ENCODE measurements around the gene ATP6V0D1. TPM values are rescaled to one million over a fixed set of nuclear protein-coding genes. Genes with fewer than 3 reads are reported as not detected.

ATP6V0D1 gene
- total and polyA plus RNA-seq, 11 donors, result 18.6 to 141 (median 68.5) TPM

- Histone ChIP-seq H3K4me1 (peaks cover 10 to 71% (median 51%) of the 10 kb centered on the region in 12 donors), H3K27ac (peak overlapping the region in 3 of 12 donors; percentile 18 to 79 (median 33))
- ATAC-seq, result no peak
Measured at GRCh38 chr16:67451704-67452435, 29.1 kb downstream of the ATP6V0D1 start.

DNA sequence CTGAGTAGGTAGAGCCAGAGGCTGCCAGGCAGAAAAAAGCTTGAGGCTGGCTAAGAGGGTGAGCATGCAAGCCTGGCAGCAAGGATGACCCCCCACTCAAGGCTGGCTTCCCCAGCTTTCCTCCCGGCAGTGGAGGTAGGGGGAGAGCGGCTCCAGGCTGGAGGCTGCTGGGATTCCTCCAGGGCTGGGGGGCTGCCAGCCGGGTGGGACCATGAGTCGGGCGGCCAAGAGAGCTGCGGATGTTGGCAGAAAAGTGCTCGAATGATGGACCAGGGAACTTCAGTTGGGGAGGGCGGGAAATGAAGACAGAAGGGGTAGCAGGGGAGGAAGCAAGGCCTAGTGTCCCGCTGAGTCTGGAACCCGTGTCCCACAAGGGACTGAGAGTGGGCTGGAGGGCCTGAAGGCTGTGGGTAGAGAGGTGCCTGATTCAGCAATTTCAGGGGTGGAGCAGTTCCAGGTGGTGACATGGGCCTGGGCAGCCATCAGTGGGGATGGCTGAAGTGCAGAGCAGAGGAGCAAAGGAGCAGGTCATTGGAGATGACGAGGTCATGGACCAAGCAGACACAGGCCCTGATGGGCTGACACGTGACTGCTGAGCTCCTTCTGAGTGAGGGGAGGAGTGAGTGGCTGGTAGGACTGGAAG is 29.8 kb downstream of the ATP6V0D1 start:
- WGBS, 4 donors, result 80 to 85% (median 85%) methylated on average over 12 of the region's 12 CpGs
- Histone ChIP-seq H3K9me3 (no peaks in the 10 kb centered on the region), H3K36me3 (peaks cover 0 to 49% (median 23%) of the 10 kb centered on the region in 9 donors), H3K4me1 (peaks cover 17 to 71% (median 52%) of the 10 kb centered on the region in 12 donors), H3K4me3 (no peak overlapping the region), H3K27me3 (no peaks in the 10 kb centered on the region), H3K27ac (peak overlapping the region in 5 of 12 donors; percentile 18 to 79 (median 33))
- ATAC-seq (no peak), DNase-seq (peak in 2 of 5 donors; percentile 52 to 68)
- no peak for TF ChIP-seq POLR2A (IDR thresholded peaks at IDR 0.05)
- TF ChIP-seq, protein P1, sequence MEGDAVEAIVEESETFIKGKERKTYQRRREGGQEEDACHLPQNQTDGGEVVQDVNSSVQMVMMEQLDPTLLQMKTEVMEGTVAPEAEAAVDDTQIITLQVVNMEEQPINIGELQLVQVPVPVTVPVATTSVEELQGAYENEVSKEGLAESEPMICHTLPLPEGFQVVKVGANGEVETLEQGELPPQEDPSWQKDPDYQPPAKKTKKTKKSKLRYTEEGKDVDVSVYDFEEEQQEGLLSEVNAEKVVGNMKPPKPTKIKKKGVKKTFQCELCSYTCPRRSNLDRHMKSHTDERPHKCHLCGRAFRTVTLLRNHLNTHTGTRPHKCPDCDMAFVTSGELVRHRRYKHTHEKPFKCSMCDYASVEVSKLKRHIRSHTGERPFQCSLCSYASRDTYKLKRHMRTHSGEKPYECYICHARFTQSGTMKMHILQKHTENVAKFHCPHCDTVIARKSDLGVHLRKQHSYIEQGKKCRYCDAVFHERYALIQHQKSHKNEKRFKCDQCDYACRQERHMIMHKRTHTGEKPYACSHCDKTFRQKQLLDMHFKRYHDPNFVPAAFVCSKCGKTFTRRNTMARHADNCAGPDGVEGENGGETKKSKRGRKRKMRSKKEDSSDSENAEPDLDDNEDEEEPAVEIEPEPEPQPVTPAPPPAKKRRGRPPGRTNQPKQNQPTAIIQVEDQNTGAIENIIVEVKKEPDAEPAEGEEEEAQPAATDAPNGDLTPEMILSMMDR (IDR thresholded peaks at IDR 0.05), result no peak
- intact Hi-C loops (cut with DNase I), result no loop called here

More at GRCh38 chr16:67451704-67452435, 29.1 kb downstream of the ATP6V0D1 start:
- Histone ChIP-seq H3K36me3 (peaks cover 0 to 49% (median 23%) of the 10 kb centered on the region in 9 donors), H3K4me3 (no peak overlapping the region), H3K9me3 (no peaks in the 10 kb centered on the region), H3K27me3 (no peaks in the 10 kb centered on the region)
- TF ChIP-seq POLR2A (IDR thresholded peaks at IDR 0.05), result no peak
- intact Hi-C loops (cut with DNase I), result no loop called here
- DNase-seq, result no peak
- WGBS, 4 donors, result 79 to 93% (median 84%) methylated on average over 1 to 2 of the region's 2 CpGs

- peak; percentile 35 to 74 (median 56) for ATAC-seq
Measured at GRCh38 chr16:67449739-67450138, 31.2 kb downstream of the ATP6V0D1 start.

DNA sequence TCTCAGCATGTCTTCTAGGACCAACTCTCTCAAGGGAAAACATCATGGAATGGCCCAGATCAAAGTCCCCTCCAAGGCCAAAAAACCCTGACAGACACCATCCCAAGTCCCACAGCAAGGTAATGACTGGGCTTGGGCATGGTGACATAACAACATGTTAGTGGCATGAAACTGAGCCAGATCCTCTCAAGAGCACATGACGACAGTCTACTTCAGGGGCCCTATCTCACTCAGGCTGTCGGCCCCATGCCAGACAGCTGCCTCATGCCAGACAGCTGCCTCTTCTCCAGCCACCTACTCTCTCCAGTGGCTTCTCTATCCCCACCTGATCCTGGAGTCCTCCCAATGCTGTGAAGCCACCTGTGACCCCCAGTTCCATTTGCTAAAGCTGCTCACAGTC is 31.6 kb downstream of the ATP6V0D1 start:
- Histone ChIP-seq H3K4me1 (peaks cover 17 to 85% (median 67%) of the 10 kb centered on the region in 12 donors), H3K27ac (peak overlapping the region in 10 of 12 donors; percentile 15 to 79 (median 63)), H3K9me3 (no peaks in the 10 kb centered on the region), H3K36me3 (peaks cover 0 to 63% (median 23%) of the 10 kb centered on the region in 9 donors), H3K4me3 (no peak overlapping the region), H3K27me3 (no peaks in the 10 kb centered on the region)
- 16 to 49% (median 41%) methylated on average over 2 of the region's 2 CpGs for WGBS, 4 donors
- DNase-seq (peak in 4 of 5 donors; percentile 71 to 88 (median 76)), ATAC-seq (peak; percentile 52 to 77 (median 64))
- intact Hi-C loops (cut with DNase I), result no loop called here
- no peak for TF ChIP-seq POLR2A (IDR thresholded peaks at IDR 0.05)
- TF ChIP-seq, protein P1 (IDR thresholded peaks at IDR 0.05), result no peak

More at GRCh38 chr16:67449739-67450138, 31.2 kb downstream of the ATP6V0D1 start:
- Histone ChIP-seq H3K36me3 (peaks cover 0 to 59% (median 23%) of the 10 kb centered on the region in 9 donors), H3K27me3 (no peaks in the 10 kb centered on the region), H3K4me1 (peaks cover 17 to 81% (median 63%) of the 10 kb centered on the region in 12 donors), H3K9me3 (no peaks in the 10 kb centered on the region), H3K27ac (peak overlapping the region in 10 of 12 donors; percentile 15 to 79 (median 63)), H3K4me3 (no peak overlapping the region)
- 44 to 54% (median 48%) methylated on average over 3 of the region's 3 CpGs for WGBS, 4 donors
- peak in 2 of 5 donors; percentile 65 to 79 for DNase-seq
- intact Hi-C loops (cut with DNase I), result no loop called here
- TF ChIP-seq, protein P1 (IDR thresholded peaks at IDR 0.05), result no peak
- TF ChIP-seq POLR2A (IDR thresholded peaks at IDR 0.05), result no peak
